Stimulated activated naive CD8-positive, alpha-beta T cell treated with anti-CD3 and anti-CD28 coated beads, Interleukin-15, amount 100 ng/mL, for 72 hours (primary cell): ENCODE results near the gene FLII.
A peak's percentile ranks its signal among the peaks of the same experiment; 100 is the strongest.

Experiments
- ATAC-seq: fragments of 150-1000 bp; cut with Tn5 transposase; 2 replicates; pipeline ENCODE4 v1.10.0; 2021; ENCODE audit warnings: mild to moderate bottlenecking, moderate library complexity
- DNase-seq, 2 donors: peaks; one replicate each; pipeline ENCODE4 v3.0.0; 2021 to 2022
- H3K27ac Mint-ChIP-seq, 2 donors: one replicate each; pipeline ENCODE4 v1.8.0; 2022; ENCODE audit warnings: mild to moderate bottlenecking in 2 of 2, mixed read lengths in 2 of 2, moderate library complexity in 2 of 2
- H3K27me3 Mint-ChIP-seq: one replicate; pipeline ENCODE4 v1.8.0; 2022; ENCODE audit warnings: mixed read lengths
- H3K4me1 Mint-ChIP-seq: one replicate; pipeline ENCODE4 v1.8.0; 2022; ENCODE audit warnings: mild to moderate bottlenecking, mixed read lengths
- H3K4me3 Mint-ChIP-seq, 2 donors: one replicate each; pipeline ENCODE4 v1.8.0; 2022; ENCODE audit warnings: mild to moderate bottlenecking in 2 of 2, mixed read lengths in 2 of 2, moderate library complexity in 1 of 2
- H3K9me3 Mint-ChIP-seq, 2 donors: one replicate each; pipeline ENCODE4 v1.8.0; 2022; ENCODE audit warnings: mixed read lengths in 2 of 2

The FLII gene

DNA sequence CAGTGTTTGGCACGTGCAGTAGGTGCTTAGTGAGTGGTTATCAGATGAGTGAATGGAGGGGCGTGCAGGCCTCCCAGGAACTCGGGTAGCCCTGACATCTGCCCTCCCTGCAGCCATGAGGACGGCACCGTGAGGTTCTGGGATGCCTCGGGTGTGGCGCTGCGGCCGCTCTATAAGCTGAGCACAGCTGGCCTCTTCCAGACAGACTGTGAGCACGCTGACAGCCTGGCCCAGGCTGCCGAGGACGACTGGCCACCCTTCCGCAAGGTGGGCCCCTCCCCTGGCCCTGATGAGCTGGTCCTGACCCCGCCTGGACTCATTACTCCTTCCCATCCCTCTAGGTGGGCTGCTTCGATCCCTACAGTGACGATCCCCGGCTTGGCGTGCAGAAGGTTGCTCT lies 22.0 kb downstream of the FLII start:
- ATAC-seq = no peak
- no peaks in the 10 kb centered on the region for H3K27me3 Mint-ChIP-seq
- DNase-seq = no peak
- H3K27ac Mint-ChIP-seq = no peak overlapping the region
- H3K4me1 Mint-ChIP-seq = peaks cover 15% of the 10 kb centered on the region
- H3K4me3 Mint-ChIP-seq = no peak overlapping the region
- no peaks in the 10 kb centered on the region for H3K9me3 Mint-ChIP-seq

- Mint-ChIP-seq H3K27ac (peak overlapping the region; percentile 61 to 74), H3K9me3 (no peaks in the 10 kb centered on the region), H3K4me3 (no peak overlapping the region), H3K4me1 (peaks cover 21% of the 10 kb centered on the region), H3K27me3 (no peaks in the 10 kb centered on the region)
- DNase-seq (no peak), ATAC-seq (peak; percentile 37)
These were observed 22.7 kb downstream of the FLII start for GRCh38 chr17:18235743-18236256.

DNA sequence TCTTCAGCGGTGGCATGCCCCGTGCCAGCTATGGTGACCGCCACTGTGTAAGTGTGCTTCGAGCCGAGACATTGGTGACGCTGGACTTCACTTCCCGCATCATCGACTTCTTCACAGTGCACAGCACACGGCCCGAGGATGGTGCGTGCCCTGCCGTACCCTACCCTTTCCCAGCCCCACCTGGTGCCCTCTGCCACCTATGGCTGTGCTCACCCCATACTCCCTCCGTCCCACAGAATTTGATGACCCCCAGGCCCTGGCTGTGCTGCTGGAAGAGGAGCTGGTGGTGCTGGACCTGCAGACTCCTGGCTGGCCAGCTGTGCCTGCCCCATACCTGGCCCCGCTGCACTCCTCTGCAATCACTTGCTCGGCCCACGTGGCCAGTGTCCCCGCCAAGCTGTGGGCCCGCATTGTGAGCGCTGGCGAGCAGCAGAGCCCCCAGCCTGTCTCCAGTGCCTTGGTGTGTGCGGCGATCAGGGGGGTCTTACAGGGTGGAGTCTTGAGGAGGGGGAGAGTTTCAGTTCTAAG lies 23.6 kb downstream of the FLII start:
- ATAC-seq (no peak), DNase-seq (no peak)
- no peaks in the 10 kb centered on the region for H3K9me3 Mint-ChIP-seq
- H3K4me3 Mint-ChIP-seq = no peak overlapping the region
- H3K27ac Mint-ChIP-seq = no peak overlapping the region
- H3K4me1 Mint-ChIP-seq = peaks cover 21% of the 10 kb centered on the region
- H3K27me3 Mint-ChIP-seq = no peaks in the 10 kb centered on the region

DNA sequence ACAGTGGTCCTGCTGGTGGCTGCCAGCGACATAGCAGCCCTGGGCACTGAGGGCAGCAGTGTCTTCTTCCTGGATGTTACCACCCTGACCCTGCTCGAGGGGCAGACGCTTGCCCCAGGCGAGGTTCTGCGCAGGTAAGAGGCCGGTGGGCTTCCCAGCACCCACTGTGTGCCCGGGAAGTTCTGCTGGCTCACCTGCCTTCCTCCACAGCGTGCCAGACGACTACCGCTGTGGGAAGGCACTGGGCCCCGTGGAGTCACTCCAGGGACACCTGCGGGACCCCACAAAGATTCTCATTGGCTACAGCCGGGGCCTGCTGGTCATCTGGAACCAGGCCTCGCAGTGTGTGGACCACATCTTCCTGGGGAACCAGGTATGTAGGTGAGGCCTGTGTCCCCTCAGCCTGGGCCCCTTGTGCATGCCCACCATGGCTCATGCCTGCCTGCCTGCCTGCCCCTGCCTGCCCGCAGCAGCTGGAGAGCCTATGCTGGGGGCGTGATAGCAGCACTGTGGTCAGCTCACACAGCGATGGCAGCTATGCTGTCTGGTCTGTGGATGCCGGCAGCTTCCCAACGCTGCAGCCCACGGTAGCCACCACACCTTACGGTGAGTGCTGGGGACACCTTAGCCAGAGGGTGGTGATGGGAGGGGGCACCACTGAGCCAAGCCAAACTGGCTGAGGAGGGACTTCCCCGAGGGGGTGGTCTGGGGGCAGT lies 24.6 kb downstream of the FLII start:
- peaks cover 25% of the 10 kb centered on the region for H3K4me1 Mint-ChIP-seq
- H3K27me3 Mint-ChIP-seq = no peaks in the 10 kb centered on the region
- DNase-seq = no peak
- no peaks in the 10 kb centered on the region for H3K9me3 Mint-ChIP-seq
- ATAC-seq = no peak
- H3K4me3 Mint-ChIP-seq = no peak overlapping the region
- H3K27ac Mint-ChIP-seq = no peak overlapping the region

- ATAC-seq = no peak
- Mint-ChIP-seq H3K4me1 (peaks cover 49% of the 10 kb centered on the region), H3K9me3 (no peaks in the 10 kb centered on the region), H3K27me3 (no peaks in the 10 kb centered on the region), H3K4me3 (no peak overlapping the region), H3K27ac (peak overlapping the region in 1 of 2 donors; percentile 73)
- no peak for DNase-seq
These were observed 27.4 kb downstream of the FLII start for GRCh38 chr17:18231164-18231563.

- Mint-ChIP-seq H3K4me3 (no peak overlapping the region), H3K9me3 (no peaks in the 10 kb centered on the region), H3K27ac (no peak overlapping the region), H3K27me3 (no peaks in the 10 kb centered on the region), H3K4me1 (peaks cover 47% of the 10 kb centered on the region)
- ATAC-seq (no peak), DNase-seq (no peak)
These were observed 28.0 kb downstream of the FLII start for GRCh38 chr17:18230288-18231141.

DNA sequence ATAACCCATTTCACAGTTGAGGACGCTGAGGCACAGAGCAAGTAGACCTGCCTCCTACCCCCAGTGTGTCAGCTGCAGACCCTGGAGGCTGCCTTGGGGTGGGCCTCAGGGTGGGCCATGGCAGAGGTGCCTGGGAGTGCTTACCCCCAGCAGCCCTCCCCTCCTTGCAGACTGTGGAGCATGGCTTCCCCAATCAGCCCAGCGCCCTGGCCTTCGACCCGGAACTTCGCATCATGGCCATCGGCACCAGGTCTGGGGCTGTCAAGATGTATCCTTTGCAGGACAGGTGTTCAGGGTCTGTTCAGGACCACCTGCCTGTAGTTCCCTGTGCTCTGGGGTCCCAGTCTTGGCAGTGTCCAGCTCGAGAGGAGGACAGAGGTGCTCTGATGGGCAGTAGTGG lies 28.8 kb downstream of the FLII start:
- H3K9me3 Mint-ChIP-seq = no peaks in the 10 kb centered on the region
- no peaks in the 10 kb centered on the region for H3K27me3 Mint-ChIP-seq
- no peak overlapping the region for H3K4me3 Mint-ChIP-seq
- H3K4me1 Mint-ChIP-seq = peaks cover 44% of the 10 kb centered on the region
- ATAC-seq (no peak), DNase-seq (no peak)
- no peak overlapping the region for H3K27ac Mint-ChIP-seq

- Mint-ChIP-seq H3K4me3 (no peak overlapping the region), H3K4me1 (peaks cover 46% of the 10 kb centered on the region), H3K27me3 (no peaks in the 10 kb centered on the region), H3K27ac (no peak overlapping the region), H3K9me3 (no peaks in the 10 kb centered on the region)
- no peak for DNase-seq
- no peak for ATAC-seq
These were observed 29.3 kb downstream of the FLII start for GRCh38 chr17:18229254-18229653.

- ATAC-seq = no peak
- Mint-ChIP-seq H3K27ac (no peak overlapping the region), H3K4me3 (no peak overlapping the region), H3K27me3 (no peaks in the 10 kb centered on the region), H3K4me1 (peaks cover 46% of the 10 kb centered on the region), H3K9me3 (no peaks in the 10 kb centered on the region)
- DNase-seq = no peak
These were observed 30.3 kb downstream of the FLII start for GRCh38 chr17:18228176-18228682.

DNA sequence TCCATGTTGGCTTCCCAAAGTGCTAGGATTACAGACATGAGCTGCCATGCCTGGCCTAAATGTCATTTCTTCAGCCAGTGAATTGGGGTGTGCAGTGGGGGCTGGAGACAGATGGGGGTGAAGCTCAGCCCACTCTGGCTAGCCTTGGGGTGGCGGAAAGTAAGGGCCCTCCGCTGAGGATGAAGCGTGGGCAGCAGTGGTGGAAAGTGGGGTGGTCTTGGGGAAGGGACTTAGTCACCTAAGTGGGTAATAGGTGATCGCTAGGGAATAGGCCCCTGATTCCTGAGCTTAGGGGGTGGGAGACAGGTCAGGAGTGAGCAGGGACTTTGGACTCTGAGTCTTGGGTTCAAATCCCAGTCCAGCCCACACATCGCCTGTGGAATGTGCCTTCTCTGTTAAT lies 30.9 kb downstream of the FLII start:
- Mint-ChIP-seq H3K9me3 (no peaks in the 10 kb centered on the region), H3K4me1 (peaks cover 46% of the 10 kb centered on the region), H3K27me3 (no peaks in the 10 kb centered on the region), H3K27ac (peak overlapping the region in 1 of 2 donors; percentile 10), H3K4me3 (no peak overlapping the region)
- no peak for DNase-seq
- ATAC-seq = no peak

- H3K9me3 Mint-ChIP-seq = no peaks in the 10 kb centered on the region
- no peaks in the 10 kb centered on the region for H3K27me3 Mint-ChIP-seq
- peak overlapping the region; percentile 95 for H3K4me3 Mint-ChIP-seq
- no peak for ATAC-seq
- DNase-seq = no peak
- H3K27ac Mint-ChIP-seq = peak overlapping the region; percentile 50 to 88
- peaks cover 45% of the 10 kb centered on the region for H3K4me1 Mint-ChIP-seq
These were observed 32.1 kb downstream of the FLII start for GRCh38 chr17:18226284-18226945.

GRCh38 chr17:18225642-18226283 lies 32.8 kb downstream of the FLII start:
- peaks cover 40% of the 10 kb centered on the region for H3K4me1 Mint-ChIP-seq
- H3K27me3 Mint-ChIP-seq = no peaks in the 10 kb centered on the region
- H3K27ac Mint-ChIP-seq = peak overlapping the region; percentile 50 to 88
- no peaks in the 10 kb centered on the region for H3K9me3 Mint-ChIP-seq
- H3K4me3 Mint-ChIP-seq = peak overlapping the region; percentile 95
- ATAC-seq = peak; percentile 7
- DNase-seq = peak in 1 of 2 donors; percentile 30

GRCh38 chr17:18225121-18225641 lies 33.4 kb downstream of the FLII start, which contains the start of gene LLGL1:
Gene LLGL1, plus strand, starts transcription at chr17:18225635. Its CDS starts 48 bp downstream, at chr17:18225683.
- Mint-ChIP-seq H3K27ac (peak within 1 kb of the TSS; percentile 50 to 88), H3K27me3 (no peaks in the 10 kb centered on the region)

GRCh38 chr17:18224387-18225120 lies 34.0 kb downstream of the FLII start:
- Mint-ChIP-seq H3K4me1 (peaks cover 40% of the 10 kb centered on the region), H3K27ac (no peak overlapping the region)

More at GRCh38 chr17:18225121-18225641, 33.4 kb downstream of the FLII start, which contains the start of gene LLGL1:
- ATAC-seq = peak; percentile 96
- DNase-seq = peak; percentile 95 to 97
- Mint-ChIP-seq H3K9me3 (no peaks in the 10 kb centered on the region), H3K4me1 (peaks cover 40% of the 10 kb centered on the region), H3K4me3 (peak within 1 kb of the TSS; percentile 95)

More at GRCh38 chr17:18224387-18225120, 34.0 kb downstream of the FLII start:
- ATAC-seq = no peak
- Mint-ChIP-seq H3K4me3 (peak overlapping the region; percentile 79 to 85), H3K9me3 (no peaks in the 10 kb centered on the region), H3K27me3 (no peaks in the 10 kb centered on the region)
- DNase-seq = no peak
